Measurements from ENCODE around the gene MGAT3.

The MGAT3 gene

DNA sequence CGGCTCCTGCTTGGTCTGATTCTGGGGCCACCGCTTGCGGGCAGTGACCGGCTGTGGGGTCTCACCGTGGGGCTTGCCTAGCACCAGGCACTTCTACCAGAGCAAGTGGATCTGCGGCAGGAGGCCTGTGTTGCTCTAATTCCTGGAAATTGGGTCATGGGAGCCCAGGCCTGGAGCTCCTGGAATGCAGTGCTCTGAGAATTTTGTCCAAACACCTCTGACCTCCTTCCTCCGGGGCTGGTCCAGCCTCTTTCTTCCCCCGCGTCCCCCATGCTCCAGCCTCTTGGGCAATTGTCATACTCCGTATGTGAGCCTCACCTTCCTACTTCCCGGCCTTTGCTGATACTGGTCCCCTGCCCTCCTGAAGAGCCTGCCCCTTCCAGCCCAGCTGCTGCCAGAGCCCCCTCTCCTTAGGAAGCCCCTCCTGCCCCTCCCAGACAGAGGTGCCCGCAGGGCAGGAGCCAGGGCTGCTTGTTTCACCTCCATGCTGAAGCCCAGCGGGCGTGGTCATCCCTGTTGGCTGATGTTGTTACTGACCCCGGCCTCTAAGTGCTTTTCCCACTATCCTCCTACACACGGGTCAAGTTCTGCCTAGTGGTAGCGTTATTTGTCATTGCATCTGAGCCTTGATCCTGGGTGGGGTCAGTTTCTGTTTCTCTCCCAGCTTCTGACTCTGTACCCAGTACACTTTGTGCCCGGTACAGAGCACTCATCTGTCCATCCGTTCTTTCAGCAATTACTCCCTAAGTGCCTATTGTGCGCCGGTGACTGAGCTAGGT lies 9.6 kb downstream of the MGAT3 start:
- Histone ChIP-seq H3K9me3 (ENCODE audit: control insufficient read depth, low read length) (no peaks in the 10 kb centered on the region), H3K4me1 (ENCODE audit: control insufficient read depth, insufficient read depth, low read length, poor library complexity, severe bottlenecking) (peaks cover 38% of the 10 kb centered on the region), H3K4me3 (ENCODE audit: extremely low read depth, insufficient read depth, low read length, poor library complexity, severe bottlenecking) (no peak overlapping the region), H3K36me3 (ENCODE audit: control insufficient read depth, insufficient read depth, low read length) (no peaks in the 10 kb centered on the region), H3K27ac (ENCODE audit: low read depth, low read length, severe bottlenecking) (no peak overlapping the region)
- WGBS, 2 experiments (ENCODE audit: insufficient coverage in 2 of 2) = 93 to 95% methylated on average over 17 to 18 of the region's 21 CpGs

DNA sequence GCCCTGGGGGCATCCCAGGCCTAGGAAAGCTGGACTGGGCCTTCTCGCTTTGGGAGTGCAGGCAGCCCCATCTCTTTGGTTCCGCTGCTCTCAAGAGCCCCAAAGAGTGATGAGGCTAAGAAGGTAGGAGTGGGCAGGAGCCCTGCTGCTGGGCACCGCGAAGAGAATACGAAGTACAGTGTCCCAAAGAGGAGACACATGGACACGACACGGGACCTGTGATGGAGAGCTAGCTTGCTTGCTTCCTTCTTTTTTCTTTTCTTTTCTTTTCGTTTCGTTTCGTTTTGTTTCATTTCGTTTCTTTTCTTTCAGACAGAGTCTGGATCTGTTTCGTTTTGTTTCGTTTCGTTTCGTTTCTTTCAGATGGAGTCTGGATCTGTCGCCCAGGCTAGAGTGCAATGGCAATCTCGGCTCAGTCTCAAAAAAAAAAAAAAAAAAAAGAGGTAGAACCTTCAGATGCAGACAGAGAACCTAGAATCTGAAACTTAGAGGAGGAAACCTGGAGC lies 10.6 kb downstream of the MGAT3 start:
- peaks cover 46% of the 10 kb centered on the region for H3K4me1 ChIP-seq (ENCODE audit: control insufficient read depth, insufficient read depth, low read length, poor library complexity, severe bottlenecking)
- H3K9me3 ChIP-seq (ENCODE audit: control insufficient read depth, low read length) = no peaks in the 10 kb centered on the region
- H3K4me3 ChIP-seq (ENCODE audit: extremely low read depth, insufficient read depth, low read length, poor library complexity, severe bottlenecking) = no peak overlapping the region
- H3K27ac ChIP-seq (ENCODE audit: low read depth, low read length, severe bottlenecking) = no peak overlapping the region
- H3K36me3 ChIP-seq (ENCODE audit: control insufficient read depth, insufficient read depth, low read length) = no peaks in the 10 kb centered on the region
- WGBS, 2 experiments (ENCODE audit: insufficient coverage in 2 of 2) = 93 to 94% methylated on average over 16 to 17 of the region's 17 CpGs

DNA sequence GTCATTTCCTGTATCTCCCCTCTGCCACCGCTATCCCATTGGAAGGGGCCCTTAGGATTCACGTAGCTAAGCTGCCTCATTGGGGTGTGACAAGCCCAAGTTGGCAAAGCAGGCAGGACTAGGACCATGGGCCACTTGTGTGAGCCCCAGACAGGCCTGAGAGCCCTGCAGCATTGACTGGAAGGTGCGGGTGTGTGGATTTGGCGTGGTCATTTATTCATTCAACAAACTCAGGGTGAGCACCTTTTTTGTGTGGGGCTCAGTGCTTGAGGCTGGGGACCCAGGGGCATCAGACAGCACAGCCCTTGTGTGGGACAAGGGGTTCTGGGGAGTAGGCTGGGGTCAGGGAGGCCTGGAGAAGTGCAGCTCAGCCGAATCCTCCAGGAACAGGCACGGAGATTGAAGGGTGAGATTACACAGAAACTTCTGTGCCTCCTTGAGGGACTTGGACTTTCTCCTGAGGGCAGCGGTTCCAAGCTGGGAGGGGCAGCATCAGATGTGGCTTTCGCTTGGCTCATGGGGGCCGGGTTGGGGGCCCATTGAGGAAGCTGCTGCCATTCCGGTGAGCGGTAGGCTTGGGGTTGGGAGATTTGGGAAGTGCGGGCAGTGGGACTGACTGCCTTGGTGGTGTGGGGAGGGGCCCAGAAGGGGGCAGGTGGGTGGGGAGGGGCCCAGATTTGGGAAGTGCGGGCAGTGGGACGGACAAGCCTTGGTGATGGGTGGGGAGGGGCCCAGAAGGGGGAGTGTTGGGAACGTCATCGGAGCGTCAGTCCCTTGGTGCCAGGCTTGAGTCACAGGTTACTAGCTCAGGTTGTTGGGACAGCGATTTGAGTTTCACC lies 11.9 kb downstream of the MGAT3 start:
- WGBS, 2 experiments (ENCODE audit: insufficient coverage in 2 of 2) = 90 to 94% methylated on average over 16 to 17 of the region's 18 CpGs
- H3K36me3 ChIP-seq (ENCODE audit: control insufficient read depth, insufficient read depth, low read length) = no peaks in the 10 kb centered on the region
- H3K9me3 ChIP-seq (ENCODE audit: control insufficient read depth, low read length) = no peaks in the 10 kb centered on the region
- H3K4me1 ChIP-seq (ENCODE audit: control insufficient read depth, insufficient read depth, low read length, poor library complexity, severe bottlenecking) = peaks cover 53% of the 10 kb centered on the region
- H3K4me3 ChIP-seq (ENCODE audit: extremely low read depth, insufficient read depth, low read length, poor library complexity, severe bottlenecking) = no peak overlapping the region
- H3K27ac ChIP-seq (ENCODE audit: low read depth, low read length, severe bottlenecking) = peak overlapping the region; percentile 23

DNA sequence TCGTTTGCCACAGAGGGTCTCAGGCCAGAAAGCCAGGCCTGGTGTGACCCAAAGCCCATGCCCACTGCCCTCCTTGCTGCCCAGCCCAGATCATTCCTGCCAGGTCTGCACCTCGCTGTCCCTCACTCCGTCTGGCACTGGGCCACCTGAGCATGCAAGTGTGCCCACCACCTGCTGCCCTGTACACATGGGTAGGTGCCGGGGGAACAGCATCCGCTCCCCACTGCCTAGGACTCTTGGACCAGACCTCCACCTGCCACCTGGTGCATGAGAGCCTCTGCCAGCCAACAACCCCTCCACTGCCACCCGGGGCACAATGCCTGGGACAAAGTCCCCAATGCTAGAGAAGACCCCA lies 12.5 kb downstream of the MGAT3 start:
- WGBS, 2 experiments (ENCODE audit: insufficient coverage in 2 of 2) = 78 to 90% methylated on average over 3 to 6 of the region's 6 CpGs
- H3K9me3 ChIP-seq (ENCODE audit: control insufficient read depth, low read length) = no peaks in the 10 kb centered on the region

DNA sequence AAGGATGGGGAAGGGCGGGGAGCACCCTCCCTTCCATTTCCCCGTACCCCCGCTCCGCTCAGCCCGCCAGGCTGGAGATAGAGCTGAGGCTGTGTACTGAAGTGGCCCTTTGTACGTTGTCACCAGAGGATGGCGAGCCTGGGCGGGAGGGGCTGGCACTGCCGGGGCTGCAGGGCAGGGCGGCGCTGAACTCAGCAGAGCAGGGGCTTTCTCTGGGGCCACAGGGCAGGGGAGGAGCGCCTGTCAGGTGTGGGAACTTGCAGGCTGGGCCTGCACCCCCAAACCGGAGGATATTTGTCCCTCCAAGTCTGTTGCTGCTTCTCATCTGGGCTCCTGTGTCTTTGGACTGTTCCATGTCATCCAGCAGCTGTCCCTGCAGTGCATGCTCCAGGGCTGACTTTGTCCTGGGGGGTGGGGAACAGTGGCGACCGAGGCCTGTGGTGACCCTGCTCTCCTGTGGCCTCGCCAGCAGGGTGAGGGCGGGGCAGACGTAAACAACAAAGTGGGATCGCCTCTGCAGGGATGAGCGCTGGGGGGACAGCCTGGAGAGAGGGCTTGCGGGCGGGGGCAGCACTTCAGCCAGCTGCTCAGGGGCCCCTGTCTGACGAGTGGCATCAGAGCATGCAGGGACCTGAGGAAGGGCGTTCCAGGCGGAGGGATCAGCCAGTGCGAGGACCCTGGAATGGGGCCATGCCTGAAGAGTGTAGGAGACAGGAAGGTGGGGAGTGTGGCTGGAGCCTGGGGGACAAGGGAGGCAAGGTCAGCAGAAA lies 13.1 kb downstream of the MGAT3 start:
- H3K4me1 ChIP-seq (ENCODE audit: control insufficient read depth, insufficient read depth, low read length, poor library complexity, severe bottlenecking) = peaks cover 64% of the 10 kb centered on the region
- H3K4me3 ChIP-seq (ENCODE audit: extremely low read depth, insufficient read depth, low read length, poor library complexity, severe bottlenecking) = no peak overlapping the region
- H3K27ac ChIP-seq (ENCODE audit: low read depth, low read length, severe bottlenecking) = peak overlapping the region; percentile 78
- no peaks in the 10 kb centered on the region for H3K36me3 ChIP-seq (ENCODE audit: control insufficient read depth, insufficient read depth, low read length)
- WGBS, 2 experiments (ENCODE audit: insufficient coverage in 2 of 2) = 59 to 61% methylated on average over 15 to 26 of the region's 26 CpGs
- H3K9me3 ChIP-seq (ENCODE audit: control insufficient read depth, low read length) = no peaks in the 10 kb centered on the region

More for the DNA sequence above, 12.5 kb downstream of the MGAT3 start:
- no peak overlapping the region for H3K27ac ChIP-seq (ENCODE audit: low read depth, low read length, severe bottlenecking)
- H3K36me3 ChIP-seq (ENCODE audit: control insufficient read depth, insufficient read depth, low read length) = no peaks in the 10 kb centered on the region
- no peak overlapping the region for H3K4me3 ChIP-seq (ENCODE audit: extremely low read depth, insufficient read depth, low read length, poor library complexity, severe bottlenecking)
- peaks cover 59% of the 10 kb centered on the region for H3K4me1 ChIP-seq (ENCODE audit: control insufficient read depth, insufficient read depth, low read length, poor library complexity, severe bottlenecking)

DNA sequence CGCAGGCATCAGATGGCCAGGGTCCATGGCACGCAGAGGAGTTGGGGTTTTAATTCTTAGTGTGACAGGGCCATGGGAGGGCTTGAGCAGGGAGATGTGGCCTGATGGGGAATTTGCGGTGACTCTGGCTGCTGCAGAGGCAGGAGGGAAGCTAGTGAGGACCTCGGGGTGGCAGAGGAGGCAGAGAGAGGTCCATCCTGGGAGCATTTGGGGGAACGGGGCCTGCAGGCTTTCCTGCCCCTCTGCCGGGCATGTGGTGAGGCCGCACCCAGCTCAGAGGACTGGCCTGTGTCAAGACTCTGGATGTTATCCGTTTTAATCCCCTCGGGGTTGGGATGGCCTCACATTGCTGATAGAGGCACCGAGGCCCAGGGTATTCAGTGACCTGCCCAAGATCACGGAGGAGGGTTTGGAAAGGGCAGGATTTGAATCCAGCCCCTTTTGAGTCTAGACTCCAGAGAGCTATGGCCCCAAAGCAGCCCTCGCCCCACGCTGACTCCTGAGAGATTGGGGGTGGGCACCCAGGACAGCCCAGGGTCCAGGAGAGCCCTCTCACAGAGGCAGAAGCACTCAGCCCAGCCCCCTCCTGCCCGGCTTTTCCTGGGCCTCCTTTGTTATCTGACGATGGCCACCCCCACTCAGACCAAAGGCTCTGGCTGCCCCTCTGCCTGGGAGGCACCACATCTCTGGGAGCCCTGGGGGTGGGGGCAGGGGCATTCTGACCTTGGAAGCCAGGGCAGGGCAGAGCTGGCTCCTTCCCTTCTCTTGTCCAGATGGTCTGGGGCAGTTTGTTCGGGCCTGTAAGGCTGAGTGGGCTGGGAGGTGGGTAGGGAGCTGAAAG lies 13.9 kb downstream of the MGAT3 start:
- Histone ChIP-seq H3K27ac (ENCODE audit: low read depth, low read length, severe bottlenecking) (peak overlapping the region; percentile 78), H3K36me3 (ENCODE audit: control insufficient read depth, insufficient read depth, low read length) (no peaks in the 10 kb centered on the region), H3K4me1 (ENCODE audit: control insufficient read depth, insufficient read depth, low read length, poor library complexity, severe bottlenecking) (peaks cover 72% of the 10 kb centered on the region), H3K4me3 (ENCODE audit: extremely low read depth, insufficient read depth, low read length, poor library complexity, severe bottlenecking) (no peak overlapping the region), H3K9me3 (ENCODE audit: control insufficient read depth, low read length) (no peaks in the 10 kb centered on the region)
- WGBS, 2 experiments (ENCODE audit: insufficient coverage in 2 of 2) = 61 to 64% methylated on average over 12 of the region's 16 CpGs

DNA sequence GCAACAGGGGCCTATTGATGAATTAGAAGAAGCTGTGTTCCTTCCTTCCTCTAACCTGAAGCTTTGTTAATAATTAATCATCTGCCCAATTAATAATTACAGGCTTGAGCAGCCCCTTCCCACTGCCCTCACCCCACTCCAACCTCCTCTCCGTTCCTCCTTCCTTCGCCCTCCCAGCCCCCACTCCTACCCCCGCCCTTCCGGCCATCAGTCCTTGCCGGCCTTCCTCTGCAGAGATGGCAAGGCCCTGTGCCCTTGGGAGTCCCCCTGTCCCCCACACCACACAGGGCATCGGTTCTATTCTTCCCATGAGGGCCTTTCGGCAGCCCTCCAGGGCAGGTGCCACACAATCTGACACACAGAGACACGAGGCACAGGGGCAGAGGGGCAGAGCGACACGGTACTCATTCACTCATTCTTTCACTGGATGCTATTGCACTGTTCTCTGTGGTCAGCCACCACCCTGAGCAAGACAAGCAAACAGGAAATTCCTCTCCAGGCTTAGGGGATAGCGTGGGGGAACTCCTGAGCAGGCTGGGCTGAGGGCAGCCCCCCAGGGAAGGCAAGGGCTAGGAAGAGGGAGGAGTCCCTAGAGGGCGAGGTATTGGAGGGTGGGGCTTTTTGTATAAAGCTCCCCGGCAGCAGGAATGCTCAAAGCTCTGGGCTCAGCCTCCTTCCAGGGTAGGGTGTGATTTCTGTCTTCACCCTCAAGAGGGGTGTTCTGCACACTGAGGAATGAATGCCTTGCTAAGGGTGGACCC lies 14.7 kb downstream of the MGAT3 start:
- WGBS, 2 experiments (ENCODE audit: insufficient coverage in 2 of 2) = 30 to 33% methylated on average over 6 to 10 of the region's 13 CpGs
- no peaks in the 10 kb centered on the region for H3K9me3 ChIP-seq (ENCODE audit: control insufficient read depth, low read length)
- no peak overlapping the region for H3K4me3 ChIP-seq (ENCODE audit: extremely low read depth, insufficient read depth, low read length, poor library complexity, severe bottlenecking)
- H3K36me3 ChIP-seq (ENCODE audit: control insufficient read depth, insufficient read depth, low read length) = peaks cover 2% of the 10 kb centered on the region
- H3K27ac ChIP-seq (ENCODE audit: low read depth, low read length, severe bottlenecking) = peak overlapping the region; percentile 78
- peaks cover 77% of the 10 kb centered on the region for H3K4me1 ChIP-seq (ENCODE audit: control insufficient read depth, insufficient read depth, low read length, poor library complexity, severe bottlenecking)

DNA sequence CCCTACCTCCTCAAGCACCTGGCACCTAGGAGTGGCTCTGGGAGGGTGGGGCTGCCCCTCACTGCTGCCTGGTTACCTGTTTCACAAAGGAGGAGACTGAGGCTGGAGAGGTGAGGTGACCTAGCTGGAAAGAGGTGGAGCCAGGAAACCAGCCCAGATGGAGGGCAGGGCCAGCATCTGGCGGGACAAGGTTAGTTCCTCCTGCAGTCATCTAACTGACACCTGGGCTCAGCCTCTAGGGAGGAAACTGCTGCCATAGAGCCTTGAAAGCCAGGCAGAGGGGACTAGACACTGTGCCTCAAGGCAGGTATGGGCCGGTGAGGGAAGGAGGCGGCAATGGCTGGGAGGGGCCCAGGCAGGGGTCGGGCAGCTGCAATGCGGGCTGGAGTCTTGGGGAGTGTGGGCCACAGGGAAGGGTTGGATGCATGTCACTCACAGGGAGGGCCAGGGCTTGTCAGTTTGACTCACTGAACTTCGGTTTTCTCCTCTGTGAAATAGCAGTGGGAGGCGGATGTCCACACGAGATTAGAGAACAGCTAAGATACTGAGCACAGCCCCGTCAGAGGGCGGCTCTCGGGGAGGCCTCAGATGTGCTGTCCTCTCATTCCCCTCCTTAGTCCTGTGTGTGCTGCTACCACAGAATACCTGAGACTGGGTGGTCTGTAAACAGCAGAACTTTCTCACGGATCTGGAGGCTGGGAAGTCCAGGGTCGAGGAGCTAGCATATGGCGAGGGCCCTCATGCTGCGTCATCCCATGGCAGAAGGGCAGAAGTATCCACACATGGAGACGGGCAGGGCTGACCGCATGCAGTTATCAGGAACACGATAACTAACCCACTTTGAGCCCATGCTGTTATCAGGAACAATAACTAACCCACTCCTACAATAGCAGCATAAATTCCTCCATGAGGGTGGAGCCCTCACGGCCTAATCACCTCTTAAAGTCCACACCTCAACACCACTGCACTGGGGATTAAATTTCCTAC lies 16.1 kb downstream of the MGAT3 start:
- H3K4me3 ChIP-seq (ENCODE audit: extremely low read depth, insufficient read depth, low read length, poor library complexity, severe bottlenecking) = no peak overlapping the region
- H3K36me3 ChIP-seq (ENCODE audit: control insufficient read depth, insufficient read depth, low read length) = peaks cover 15% of the 10 kb centered on the region
- no peaks in the 10 kb centered on the region for H3K9me3 ChIP-seq (ENCODE audit: control insufficient read depth, low read length)
- peaks cover 81% of the 10 kb centered on the region for H3K4me1 ChIP-seq (ENCODE audit: control insufficient read depth, insufficient read depth, low read length, poor library complexity, severe bottlenecking)
- WGBS, 2 experiments (ENCODE audit: insufficient coverage in 2 of 2) = 71 to 77% methylated on average over 18 to 19 of the region's 19 CpGs
- H3K27ac ChIP-seq (ENCODE audit: low read depth, low read length, severe bottlenecking) = peak overlapping the region; percentile 78

DNA sequence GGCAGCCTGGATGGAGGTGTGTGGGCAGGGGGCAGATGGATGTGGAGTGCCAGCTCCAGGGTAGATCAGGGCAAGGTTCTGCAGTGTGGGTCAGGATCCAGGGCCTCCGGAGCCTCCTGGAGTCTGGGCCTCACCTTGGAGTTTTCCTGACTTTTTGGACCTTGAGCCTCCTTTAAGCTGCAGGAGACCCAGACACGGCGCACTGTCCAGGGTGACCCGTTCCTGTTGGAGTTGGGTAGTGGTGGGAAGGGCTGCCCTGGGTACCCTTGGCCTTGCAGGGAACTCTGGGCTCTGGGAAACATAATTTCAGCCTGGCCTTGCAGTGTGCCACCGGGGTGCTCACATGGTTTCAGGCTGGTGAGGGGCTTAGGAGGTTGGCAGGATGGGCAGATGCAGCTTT lies 17.0 kb downstream of the MGAT3 start:
- peaks cover 17% of the 10 kb centered on the region for H3K36me3 ChIP-seq (ENCODE audit: control insufficient read depth, insufficient read depth, low read length)
- H3K4me1 ChIP-seq (ENCODE audit: control insufficient read depth, insufficient read depth, low read length, poor library complexity, severe bottlenecking) = peaks cover 79% of the 10 kb centered on the region
- H3K27ac ChIP-seq (ENCODE audit: low read depth, low read length, severe bottlenecking) = peak overlapping the region; percentile 87
- no peak overlapping the region for H3K4me3 ChIP-seq (ENCODE audit: extremely low read depth, insufficient read depth, low read length, poor library complexity, severe bottlenecking)
- H3K9me3 ChIP-seq (ENCODE audit: control insufficient read depth, low read length) = no peaks in the 10 kb centered on the region
- WGBS, 2 experiments (ENCODE audit: insufficient coverage in 2 of 2) = 92 to 97% methylated on average over 3 to 5 of the region's 5 CpGs
